Gastroesophageal sphincter (tissue), 4 donors: Measurements from ENCODE around the gene POU2AF3. TPM values are rescaled to one million over a fixed set of nuclear protein-coding genes. Genes with fewer than 3 reads are reported as not detected.

Experiments used
- ATAC-seq: fragments of 150-250 bp; one replicate; pipeline ENCODE4 v1.9.1; 2016; ENCODE audit warnings: mild to moderate bottlenecking, moderate library complexity
- H3K27ac ChIP-seq, 4 donors: fragments of 200-600 bp; sonication (generic) in 3 of 4; 1 replicate in 3 of 4; 2 replicates in 1 of 4; pipeline ENCODE4 v1.5.1; 2016 to 2019
- H3K27me3 ChIP-seq: fragments of 200-600 bp; sonication (generic); one replicate; pipeline ENCODE4 v1.5.1; 2019
- H3K36me3 ChIP-seq, 2 donors: fragments of 200-600 bp; sonication (generic); one replicate each; pipeline ENCODE4 v1.5.1; 2019; ENCODE audit warnings: control low read depth in 1 of 2
- H3K4me1 ChIP-seq, 3 donors: fragments of 200-600 bp; sonication (generic); 1 replicate in 2 of 3; 2 replicates in 1 of 3; pipeline ENCODE4 v1.5.1; 2016 to 2019; ENCODE audit warnings: control low read depth in 2 of 3
- H3K4me3 ChIP-seq, 2 donors: fragments of 200-600 bp; sonication (generic); one replicate each; pipeline ENCODE4 v1.5.1; 2019; ENCODE audit warnings: mild to moderate bottlenecking in 1 of 2, moderate library complexity in 1 of 2
- H3K9me3 ChIP-seq, 3 donors: fragments of 200-600 bp; sonication (generic); one replicate each; pipeline ENCODE4 v1.5.1; 2017 to 2019; ENCODE audit warnings: control low read depth in 2 of 3
- CTCF ChIP-seq, 4 experiments: fragments of 200-600 bp in 2 of 4; fragments of 450-650 bp in 2 of 4; sonication (generic) in 1 of 4; IDR thresholded peaks; one replicate each; pipeline ENCODE4 v1.5.1; 2017 to 2019; ENCODE audit warnings: antibody characterized with exemption in 4 of 4, mild to moderate bottlenecking in 2 of 4, moderate library complexity in 2 of 4
- EP300 ChIP-seq: sonication (generic); formaldehyde crosslinking; IDR thresholded peaks from one replicate; pipeline ENCODE4 v1.6.1; 2017; ENCODE audit warnings: antibody characterized with exemption, mild to moderate bottlenecking
- POLR2A ChIP-seq, 2 donors: fragments of 450-650 bp; IDR thresholded peaks; one replicate each; pipeline ENCODE4 v1.6.1; 2017; ENCODE audit warnings: antibody characterized with exemption in 2 of 2, mild to moderate bottlenecking in 2 of 2, moderate library complexity in 1 of 2
- POLR2AphosphoS5 ChIP-seq: sonication (generic); formaldehyde crosslinking; IDR thresholded peaks from one replicate; pipeline ENCODE4 v1.6.1; 2017; ENCODE audit warnings: antibody characterized with exemption
- WGBS, 2 donors: methylation state at CpG; one replicate each; pipeline ENCODE4 v1.1.5; 2018; ENCODE audit warnings: low coverage in 1 of 2; 5-methylcytosine and 5-hydroxymethylcytosine counted together
- small RNA-seq, 4 donors: library from RNA; depleted of rRNA; stranded (forward); fragments of <200 nt; gene quantifications; one replicate each; pipeline ENCODE3, GENCODE V24; 2016
- total RNA-seq, 4 donors: library from RNA; depleted of rRNA; stranded (reverse); fragments of >200 nt; gene quantifications; one replicate each; pipeline ENCODE4 v1.1.0, GENCODE V29; 2016

Gene POU2AF3
- total RNA-seq, 4 donors from 2014 or later: 1.5 to 3.8 (median 2.2) TPM

GRCh38 chr11:111355101-111355500 is 56.8 kb downstream of the POU2AF3 start:
- H3K27ac ChIP-seq: no peak overlapping the region
- H3K4me3 ChIP-seq: no peak overlapping the region
- TF ChIP-seq CTCF (IDR thresholded peaks at IDR 0.05) (no peak), POLR2AphosphoS5 (no peak), POLR2A (IDR thresholded peaks at IDR 0.05) (no peak), EP300 (no peak)
- ATAC-seq: no peak
- WGBS, 2 donors: 95 to 100% methylated on average over 1 to 4 of the region's 5 CpGs
- H3K36me3 ChIP-seq: no peaks in the 10 kb centered on the region
- H3K9me3 ChIP-seq: no peaks in the 10 kb centered on the region
- H3K4me1 ChIP-seq: no peaks in the 10 kb centered on the region
- no peaks in the 10 kb centered on the region for H3K27me3 ChIP-seq

- ATAC-seq: no peak
- Histone ChIP-seq H3K9me3 (no peaks in the 10 kb centered on the region), H3K4me3 (no peak overlapping the region), H3K27ac (no peak overlapping the region), H3K27me3 (no peaks in the 10 kb centered on the region), H3K4me1 (no peaks in the 10 kb centered on the region), H3K36me3 (no peaks in the 10 kb centered on the region)
- 61 to 64% methylated on average over 4 of the region's 5 CpGs for WGBS, 2 donors
- TF ChIP-seq POLR2A (IDR thresholded peaks at IDR 0.05) (no peak), CTCF (IDR thresholded peaks at IDR 0.05) (no peak), POLR2AphosphoS5 (no peak), EP300 (no peak)
Observed at GRCh38 chr11:111355956-111356659, 57.8 kb downstream of the POU2AF3 start.

- no peaks in the 10 kb centered on the region for H3K4me1 ChIP-seq
- no peaks in the 10 kb centered on the region for H3K9me3 ChIP-seq
- H3K27me3 ChIP-seq: no peaks in the 10 kb centered on the region
- no peak overlapping the region for H3K27ac ChIP-seq
- no peak overlapping the region for H3K4me3 ChIP-seq
- H3K36me3 ChIP-seq: no peaks in the 10 kb centered on the region
- TF ChIP-seq POLR2AphosphoS5 (no peak), EP300 (no peak), CTCF (IDR thresholded peaks at IDR 0.05) (no peak), POLR2A (IDR thresholded peaks at IDR 0.05) (no peak)
- 80 to 100% methylated on average over 1 to 3 of the region's 3 CpGs for WGBS, 2 donors
- no peak for ATAC-seq
Observed at GRCh38 chr11:111356660-111357048, 58.3 kb downstream of the POU2AF3 start.

- no peaks in the 10 kb centered on the region for H3K4me1 ChIP-seq
- WGBS, 2 donors: 80 to 84% methylated on average over 9 to 11 of the region's 18 CpGs
- ATAC-seq: no peak
Observed at GRCh38 chr11:111357150-111358037, 59.0 kb downstream of the POU2AF3 start.

More at GRCh38 chr11:111357150-111358037, 59.0 kb downstream of the POU2AF3 start:
- no peaks in the 10 kb centered on the region for H3K9me3 ChIP-seq
- H3K27me3 ChIP-seq: no peaks in the 10 kb centered on the region
- H3K27ac ChIP-seq: no peak overlapping the region
- no peak overlapping the region for H3K4me3 ChIP-seq
- no peak for TF ChIP-seq CTCF (IDR thresholded peaks at IDR 0.05)
- no peak for TF ChIP-seq POLR2AphosphoS5
- no peak for TF ChIP-seq EP300
- no peak for TF ChIP-seq POLR2A (IDR thresholded peaks at IDR 0.05)
- no peaks in the 10 kb centered on the region for H3K36me3 ChIP-seq

Small RNAs within 50 kb of the gene (small RNA-seq; reads per million reads assigned to genes)
- gene MIR4491: 0 to 0.09 (median 0) reads per million in 4 donors

Other genes with a start within 250 kb of the POU2AF3 start
- under 1 TPM in 2 of 4 donors, not detected in 2; 0.59 to 0.81 TPM for gene POU2AF2, start 52.8 kb upstream of the POU2AF3 start, total RNA-seq
- gene POU2AF1, start 80.7 kb downstream of the POU2AF3 start, total RNA-seq: under 1 TPM in 1 of 4 donors, not detected in 3; 0.10 TPM
- gene BTG4, start 213.8 kb downstream of the POU2AF3 start, total RNA-seq: not detected
- gene HOATZ, start 216.2 kb downstream of the POU2AF3 start, total RNA-seq: not detected
- 10 to 100 TPM in 3 of 4 donors, 1 to 10 TPM in 1; 8.2 to 47.8 (median 37.2) TPM for gene LAYN, start 242.2 kb downstream of the POU2AF3 start, total RNA-seq